ENCODE data around the gene OR5AU1. TPM values are rescaled to one million over a fixed set of nuclear protein-coding genes. Genes with fewer than 3 reads are reported as not detected.

OR5AU1 gene
- polyA plus RNA-seq, 1 donor from 2014 or later = not detected

DNA sequence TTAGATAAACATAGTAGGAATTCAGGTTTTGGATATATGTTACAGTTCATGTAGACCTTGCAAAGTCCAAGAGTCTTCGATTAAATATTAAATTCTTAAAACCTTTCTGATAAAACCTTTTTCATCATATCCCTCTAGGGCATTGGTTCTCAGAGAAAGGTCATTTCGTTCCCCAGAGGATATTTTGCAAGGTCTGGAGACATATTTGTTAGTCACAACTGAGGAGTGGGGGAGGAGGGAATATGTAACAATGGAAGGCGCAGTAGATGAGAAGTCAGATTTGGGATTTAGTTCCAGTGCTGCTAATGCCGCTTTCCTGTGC, 49.7 kb downstream of the OR5AU1 start:
- no peaks in the 10 kb centered on the region for H4K20me1 ChIP-seq (ENCODE audit: insufficient read depth)
- no peaks in the 10 kb centered on the region for H3K9me2 ChIP-seq (ENCODE audit: insufficient read depth, low read length)
- no peak overlapping the region for H3K4me3 ChIP-seq (ENCODE audit: low read length)
- H3K9me3 ChIP-seq (ENCODE audit: low read length) = no peaks in the 10 kb centered on the region
- no peaks in the 10 kb centered on the region for H3K36me3 ChIP-seq (ENCODE audit: insufficient read depth, low read length)
- H3K79me2 ChIP-seq (replicated peaks; ENCODE audit: insufficient read depth, low read length) = peaks cover under 1% of the 10 kb centered on the region
- no peak for TF ChIP-seq POLR2AphosphoS5 (IDR thresholded peaks at IDR 0.05)
- no peak for TF ChIP-seq RAD21 (conservative IDR thresholded peaks at IDR 0.05)
- TF ChIP-seq EZH2 (IDR thresholded peaks at IDR 0.05; ENCODE audit: borderline replicate concordance, insufficient read depth, low read length, poor library complexity, severe bottlenecking) = no peak
- no peak for TF ChIP-seq TAF1 (IDR thresholded peaks at IDR 0.05; ENCODE audit: low read depth)
- TF ChIP-seq, protein P1, sequence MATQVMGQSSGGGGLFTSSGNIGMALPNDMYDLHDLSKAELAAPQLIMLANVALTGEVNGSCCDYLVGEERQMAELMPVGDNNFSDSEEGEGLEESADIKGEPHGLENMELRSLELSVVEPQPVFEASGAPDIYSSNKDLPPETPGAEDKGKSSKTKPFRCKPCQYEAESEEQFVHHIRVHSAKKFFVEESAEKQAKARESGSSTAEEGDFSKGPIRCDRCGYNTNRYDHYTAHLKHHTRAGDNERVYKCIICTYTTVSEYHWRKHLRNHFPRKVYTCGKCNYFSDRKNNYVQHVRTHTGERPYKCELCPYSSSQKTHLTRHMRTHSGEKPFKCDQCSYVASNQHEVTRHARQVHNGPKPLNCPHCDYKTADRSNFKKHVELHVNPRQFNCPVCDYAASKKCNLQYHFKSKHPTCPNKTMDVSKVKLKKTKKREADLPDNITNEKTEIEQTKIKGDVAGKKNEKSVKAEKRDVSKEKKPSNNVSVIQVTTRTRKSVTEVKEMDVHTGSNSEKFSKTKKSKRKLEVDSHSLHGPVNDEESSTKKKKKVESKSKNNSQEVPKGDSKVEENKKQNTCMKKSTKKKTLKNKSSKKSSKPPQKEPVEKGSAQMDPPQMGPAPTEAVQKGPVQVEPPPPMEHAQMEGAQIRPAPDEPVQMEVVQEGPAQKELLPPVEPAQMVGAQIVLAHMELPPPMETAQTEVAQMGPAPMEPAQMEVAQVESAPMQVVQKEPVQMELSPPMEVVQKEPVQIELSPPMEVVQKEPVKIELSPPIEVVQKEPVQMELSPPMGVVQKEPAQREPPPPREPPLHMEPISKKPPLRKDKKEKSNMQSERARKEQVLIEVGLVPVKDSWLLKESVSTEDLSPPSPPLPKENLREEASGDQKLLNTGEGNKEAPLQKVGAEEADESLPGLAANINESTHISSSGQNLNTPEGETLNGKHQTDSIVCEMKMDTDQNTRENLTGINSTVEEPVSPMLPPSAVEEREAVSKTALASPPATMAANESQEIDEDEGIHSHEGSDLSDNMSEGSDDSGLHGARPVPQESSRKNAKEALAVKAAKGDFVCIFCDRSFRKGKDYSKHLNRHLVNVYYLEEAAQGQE (IDR thresholded peaks at IDR 0.05; ENCODE audit: borderline replicate concordance) = no peak
- TF ChIP-seq MXI1 (conservative IDR thresholded peaks at IDR 0.05; ENCODE audit: poor library complexity, severe bottlenecking) = no peak
- TF ChIP-seq EP300 (conservative IDR thresholded peaks at IDR 0.05; ENCODE audit: poor library complexity, severe bottlenecking) = no peak
- TF ChIP-seq SMC3 (conservative IDR thresholded peaks at IDR 0.05; ENCODE audit: poor library complexity) = no peak
- TF ChIP-seq, protein P2, sequence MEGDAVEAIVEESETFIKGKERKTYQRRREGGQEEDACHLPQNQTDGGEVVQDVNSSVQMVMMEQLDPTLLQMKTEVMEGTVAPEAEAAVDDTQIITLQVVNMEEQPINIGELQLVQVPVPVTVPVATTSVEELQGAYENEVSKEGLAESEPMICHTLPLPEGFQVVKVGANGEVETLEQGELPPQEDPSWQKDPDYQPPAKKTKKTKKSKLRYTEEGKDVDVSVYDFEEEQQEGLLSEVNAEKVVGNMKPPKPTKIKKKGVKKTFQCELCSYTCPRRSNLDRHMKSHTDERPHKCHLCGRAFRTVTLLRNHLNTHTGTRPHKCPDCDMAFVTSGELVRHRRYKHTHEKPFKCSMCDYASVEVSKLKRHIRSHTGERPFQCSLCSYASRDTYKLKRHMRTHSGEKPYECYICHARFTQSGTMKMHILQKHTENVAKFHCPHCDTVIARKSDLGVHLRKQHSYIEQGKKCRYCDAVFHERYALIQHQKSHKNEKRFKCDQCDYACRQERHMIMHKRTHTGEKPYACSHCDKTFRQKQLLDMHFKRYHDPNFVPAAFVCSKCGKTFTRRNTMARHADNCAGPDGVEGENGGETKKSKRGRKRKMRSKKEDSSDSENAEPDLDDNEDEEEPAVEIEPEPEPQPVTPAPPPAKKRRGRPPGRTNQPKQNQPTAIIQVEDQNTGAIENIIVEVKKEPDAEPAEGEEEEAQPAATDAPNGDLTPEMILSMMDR (IDR thresholded peaks at IDR 0.05; ENCODE audit: poor library complexity, severe bottlenecking) = no peak
- peak overlapping the region; percentile 57 for H2AFZ ChIP-seq (ENCODE audit: low read depth, low read length)
- H3K27ac ChIP-seq (ENCODE audit: low read length) = peak overlapping the region; percentile 61
- no peaks in the 10 kb centered on the region for H3K27me3 ChIP-seq (ENCODE audit: insufficient read depth, low read depth, low read length)
- no peak overlapping the region for H3K4me2 ChIP-seq (ENCODE audit: low read length)
- H3F3A ChIP-seq (ENCODE audit: insufficient read depth, low read length, poor library complexity, severe bottlenecking) = peaks cover 6% of the 10 kb centered on the region
- peak overlapping the region; percentile 40 for H3K9ac ChIP-seq (ENCODE audit: low read length)

DNA sequence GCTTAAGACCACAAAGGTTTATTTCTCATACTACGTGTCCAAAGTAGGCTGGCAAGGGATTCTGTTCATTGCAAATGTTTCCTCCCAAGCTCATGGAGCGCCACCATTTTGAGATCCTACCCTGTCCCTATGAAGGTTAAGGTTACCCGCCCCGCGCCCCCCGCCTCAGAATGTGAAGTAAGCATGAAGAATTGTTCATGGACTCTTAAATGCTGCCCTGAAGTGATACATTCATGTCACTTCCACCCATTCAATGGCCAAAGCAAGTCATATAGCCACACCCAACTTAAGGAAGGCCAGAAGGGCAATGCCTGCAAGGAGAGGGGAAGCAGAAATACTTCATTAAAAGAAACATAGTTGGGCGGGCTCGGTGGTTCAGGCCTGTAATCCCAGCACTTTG, 50.8 kb downstream of the OR5AU1 start:
- H4K20me1 ChIP-seq (ENCODE audit: insufficient read depth) = no peaks in the 10 kb centered on the region
- peak overlapping the region; percentile 98 for H3K27ac ChIP-seq (ENCODE audit: low read length)
- H3K4me2 ChIP-seq (ENCODE audit: low read length) = no peak overlapping the region
- peak overlapping the region; percentile 86 for H3K4me3 ChIP-seq (ENCODE audit: low read length)
- H3K36me3 ChIP-seq (ENCODE audit: insufficient read depth, low read length) = no peaks in the 10 kb centered on the region
- peaks cover 9% of the 10 kb centered on the region for H3K79me2 ChIP-seq (replicated peaks; ENCODE audit: insufficient read depth, low read length)
- H3F3A ChIP-seq (ENCODE audit: insufficient read depth, low read length, poor library complexity, severe bottlenecking) = peaks cover 6% of the 10 kb centered on the region
- no peaks in the 10 kb centered on the region for H3K27me3 ChIP-seq (ENCODE audit: insufficient read depth, low read depth, low read length)
- no peak overlapping the region for H2AFZ ChIP-seq (ENCODE audit: low read depth, low read length)
- TF ChIP-seq EP300 (conservative IDR thresholded peaks at IDR 0.05; ENCODE audit: poor library complexity, severe bottlenecking) (no peak), POLR2AphosphoS5 (IDR thresholded peaks at IDR 0.05) (no peak), SMC3 (conservative IDR thresholded peaks at IDR 0.05; ENCODE audit: poor library complexity) (no peak), RAD21 (conservative IDR thresholded peaks at IDR 0.05) (no peak), TAF1 (IDR thresholded peaks at IDR 0.05; ENCODE audit: low read depth) (no peak), MXI1 (conservative IDR thresholded peaks at IDR 0.05; ENCODE audit: poor library complexity, severe bottlenecking) (no peak), EZH2 (IDR thresholded peaks at IDR 0.05; ENCODE audit: borderline replicate concordance, insufficient read depth, low read length, poor library complexity, severe bottlenecking) (no peak)
- TF ChIP-seq, protein P1 (IDR thresholded peaks at IDR 0.05; ENCODE audit: borderline replicate concordance) = no peak
- TF ChIP-seq, protein P2 (IDR thresholded peaks at IDR 0.05; ENCODE audit: poor library complexity, severe bottlenecking) = no peak
- H3K9me3 ChIP-seq (ENCODE audit: low read length) = no peaks in the 10 kb centered on the region
- no peaks in the 10 kb centered on the region for H3K9me2 ChIP-seq (ENCODE audit: insufficient read depth, low read length)
- H3K9ac ChIP-seq (ENCODE audit: low read length) = peak overlapping the region; percentile 97

Measured in neural cell (in vitro differentiated cells).